ENCODE data around the gene ELMO3.

- no peak for TF ChIP-seq POLR2A (IDR thresholded peaks at IDR 0.05)
- TF ChIP-seq CTCF (IDR thresholded peaks at IDR 0.05): no peak
Measured at GRCh38 chr16:67157106-67157748, 41.7 kb upstream of the ELMO3 start.

Measured in ovary (tissue), 3 donors.